Skeletal muscle satellite cell (primary cell): Measurements from ENCODE around the gene FGGY.

ENCODE experiments used
- H3K27me3 ChIP-seq: 2 replicates; pipeline ENCODE4 v1.7.0; 2013; ENCODE audit warnings: low read length; ENCODE audit not compliant: control insufficient read depth, insufficient read depth
- H3K36me3 ChIP-seq: 2 replicates; pipeline ENCODE4 v1.7.0; 2013; ENCODE audit warnings: mild to moderate bottlenecking, control low read depth, low read length; ENCODE audit not compliant: insufficient read depth
- H3K4me1 ChIP-seq: 2 replicates; pipeline ENCODE4 v1.7.0; 2013; ENCODE audit warnings: low read length; ENCODE audit not compliant: control insufficient read depth, insufficient read depth
- H3K4me2 ChIP-seq: 2 replicates; pipeline ENCODE4 v1.7.0; 2013; ENCODE audit warnings: mild to moderate bottlenecking, low read length
- H3K4me3 ChIP-seq: 2 replicates; pipeline ENCODE4 v1.7.0; 2013; ENCODE audit warnings: low read length
- H3K9ac ChIP-seq: 2 replicates; pipeline ENCODE4 v1.7.0; 2013; ENCODE audit warnings: mild to moderate bottlenecking, low read depth, low read length, moderate library complexity
- H3K9me3 ChIP-seq: replicated peaks from 2 replicates; pipeline ENCODE4 v1.7.0; 2013; ENCODE audit warnings: mild to moderate bottlenecking, control low read depth, low read length

Gene FGGY

GRCh38 chr1:59378621-59379370 lies 81.9 kb downstream of the FGGY start:
- Histone ChIP-seq H3K36me3 (no peaks in the 10 kb centered on the region), H3K4me3 (no peak overlapping the region), H3K27me3 (no peaks in the 10 kb centered on the region), H3K4me2 (no peak overlapping the region), H3K9ac (no peak overlapping the region), H3K9me3 (no peaks in the 10 kb centered on the region), H3K4me1 (peaks cover 9% of the 10 kb centered on the region)

GRCh38 chr1:59379371-59379728 lies 82.5 kb downstream of the FGGY start:
- Histone ChIP-seq H3K4me3 (no peak overlapping the region), H3K27me3 (no peaks in the 10 kb centered on the region), H3K4me1 (peaks cover 9% of the 10 kb centered on the region), H3K4me2 (no peak overlapping the region), H3K36me3 (no peaks in the 10 kb centered on the region), H3K9ac (no peak overlapping the region), H3K9me3 (no peaks in the 10 kb centered on the region)

GRCh38 chr1:59383963-59384362 lies 87.1 kb downstream of the FGGY start:
- no peaks in the 10 kb centered on the region for H3K36me3 ChIP-seq
- H3K4me2 ChIP-seq, result no peak overlapping the region
- no peak overlapping the region for H3K9ac ChIP-seq
- H3K4me3 ChIP-seq, result no peak overlapping the region
- H3K27me3 ChIP-seq, result no peaks in the 10 kb centered on the region
- no peaks in the 10 kb centered on the region for H3K9me3 ChIP-seq
- no peaks in the 10 kb centered on the region for H3K4me1 ChIP-seq

- H3K4me3 ChIP-seq, result no peak overlapping the region
These were observed 87.5 kb downstream of the FGGY start for GRCh38 chr1:59384443-59384842.

GRCh38 chr1:59388191-59388590 lies 91.3 kb downstream of the FGGY start:
- H3K4me1 ChIP-seq, result peaks cover 4% of the 10 kb centered on the region
- no peak overlapping the region for H3K4me2 ChIP-seq
- no peaks in the 10 kb centered on the region for H3K9me3 ChIP-seq
- no peaks in the 10 kb centered on the region for H3K36me3 ChIP-seq
- H3K27me3 ChIP-seq, result no peaks in the 10 kb centered on the region
- no peak overlapping the region for H3K4me3 ChIP-seq
- H3K9ac ChIP-seq, result no peak overlapping the region

More at GRCh38 chr1:59384443-59384842, 87.5 kb downstream of the FGGY start:
- Histone ChIP-seq H3K9ac (no peak overlapping the region), H3K27me3 (no peaks in the 10 kb centered on the region), H3K36me3 (no peaks in the 10 kb centered on the region), H3K4me2 (no peak overlapping the region), H3K9me3 (no peaks in the 10 kb centered on the region), H3K4me1 (no peaks in the 10 kb centered on the region)

- Histone ChIP-seq H3K36me3 (no peaks in the 10 kb centered on the region), H3K9me3 (no peaks in the 10 kb centered on the region), H3K27me3 (no peaks in the 10 kb centered on the region), H3K9ac (no peak overlapping the region), H3K4me2 (no peak overlapping the region), H3K4me3 (no peak overlapping the region), H3K4me1 (peaks cover 16% of the 10 kb centered on the region)
These were observed 93.0 kb downstream of the FGGY start for GRCh38 chr1:59389847-59390246.

- peaks cover 16% of the 10 kb centered on the region for H3K4me1 ChIP-seq
- H3K36me3 ChIP-seq, result no peaks in the 10 kb centered on the region
- no peak overlapping the region for H3K9ac ChIP-seq
- no peaks in the 10 kb centered on the region for H3K9me3 ChIP-seq
- H3K4me3 ChIP-seq, result no peak overlapping the region
- H3K27me3 ChIP-seq, result no peaks in the 10 kb centered on the region
- H3K4me2 ChIP-seq, result no peak overlapping the region
These were observed 93.4 kb downstream of the FGGY start for GRCh38 chr1:59390307-59390706.

- no peaks in the 10 kb centered on the region for H3K9me3 ChIP-seq
- H3K4me1 ChIP-seq, result peaks cover 16% of the 10 kb centered on the region
- no peaks in the 10 kb centered on the region for H3K27me3 ChIP-seq
- no peak overlapping the region for H3K9ac ChIP-seq
- no peak overlapping the region for H3K4me2 ChIP-seq
- no peak overlapping the region for H3K4me3 ChIP-seq
- H3K36me3 ChIP-seq, result no peaks in the 10 kb centered on the region
These were observed 94.6 kb downstream of the FGGY start for GRCh38 chr1:59391212-59392179.

- no peaks in the 10 kb centered on the region for H3K9me3 ChIP-seq
- peak overlapping the region; percentile 37 for H3K9ac ChIP-seq
- H3K36me3 ChIP-seq, result no peaks in the 10 kb centered on the region
- peaks cover 16% of the 10 kb centered on the region for H3K4me1 ChIP-seq
- H3K4me2 ChIP-seq, result peak overlapping the region; percentile 57
- H3K4me3 ChIP-seq, result peak overlapping the region; percentile 17
- no peaks in the 10 kb centered on the region for H3K27me3 ChIP-seq
These were observed 96.6 kb downstream of the FGGY start for GRCh38 chr1:59393211-59394180.

- Histone ChIP-seq H3K9ac (no peak overlapping the region), H3K4me1 (peaks cover 16% of the 10 kb centered on the region), H3K27me3 (no peaks in the 10 kb centered on the region), H3K4me2 (no peak overlapping the region), H3K9me3 (no peaks in the 10 kb centered on the region), H3K4me3 (no peak overlapping the region), H3K36me3 (no peaks in the 10 kb centered on the region)
These were observed 98.0 kb downstream of the FGGY start for GRCh38 chr1:59394706-59395425.
